Choroid plexus epithelial cell (primary cell): ENCODE data around the gene LRP1B.

Source experiments
- DNase-seq: peaks from one replicate; pipeline ENCODE4 v3.0.0-alpha.2; 2010; ENCODE audit warnings: low read depth
- H3K4me3 ChIP-seq: 2 replicates; pipeline ENCODE4 v1.5.1; 2011; ENCODE audit warnings: low read depth, mild to moderate bottlenecking, control low read depth, low read length, moderate library complexity
- CTCF ChIP-seq: conservative IDR thresholded peaks from 2 replicates; pipeline ENCODE4 v1.5.1; 2011; ENCODE audit warnings: low read depth, mild to moderate bottlenecking, control low read depth, inconsistent platforms, low read length, moderate library complexity

LRP1B gene

GRCh38 chr2:140491876-140492275 lies 1638.9 kb downstream of the LRP1B start:
- no peak overlapping the region for H3K4me3 ChIP-seq
- no peak for TF ChIP-seq CTCF
- peak; percentile 7 for DNase-seq

- no peak for DNase-seq
- no peak for TF ChIP-seq CTCF
- H3K4me3 ChIP-seq: no peak overlapping the region
Measured at GRCh38 chr2:140489193-140489592, 1641.6 kb downstream of the LRP1B start.

GRCh38 chr2:140481136-140481535 lies 1649.7 kb downstream of the LRP1B start:
- H3K4me3 ChIP-seq: no peak overlapping the region
- TF ChIP-seq CTCF: no peak
- DNase-seq: no peak

- no peak overlapping the region for H3K4me3 ChIP-seq
- TF ChIP-seq CTCF: no peak
- peak; percentile 12 for DNase-seq
Measured at GRCh38 chr2:140473851-140474250, 1657.0 kb downstream of the LRP1B start.

GRCh38 chr2:140472676-140473075 lies 1658.1 kb downstream of the LRP1B start:
- H3K4me3 ChIP-seq: no peak overlapping the region
- TF ChIP-seq CTCF: no peak
- DNase-seq: peak; percentile 4

GRCh38 chr2:140465301-140465700 lies 1665.5 kb downstream of the LRP1B start:
- no peak overlapping the region for H3K4me3 ChIP-seq
- DNase-seq: no peak
- no peak for TF ChIP-seq CTCF

- no peak for DNase-seq
- H3K4me3 ChIP-seq: no peak overlapping the region
- TF ChIP-seq CTCF: no peak
Measured at GRCh38 chr2:140462990-140463389, 1667.8 kb downstream of the LRP1B start.
